Chondrocyte (in vitro differentiated cells): ENCODE measurements around the gene PTPN22. TPM values are rescaled to one million over a fixed set of nuclear protein-coding genes. Genes with fewer than 3 reads are reported as not detected.

Experiments
- DNase-seq: peaks from one replicate; pipeline ENCODE4 v3.0.0; 2021; ENCODE audit warnings: mixed read lengths, low spot score
- H3K27ac Mint-ChIP-seq: one replicate; pipeline ENCODE4 v1.8.0; 2021; ENCODE audit warnings: mild to moderate bottlenecking, moderate library complexity, mixed read lengths; ENCODE audit not compliant: unreplicated experiment
- H3K27me3 Mint-ChIP-seq: 2 replicates; pipeline ENCODE4 v1.8.0; 2021; ENCODE audit warnings: low read depth, mixed read lengths
- H3K36me3 Mint-ChIP-seq: 2 replicates; pipeline ENCODE4 v1.8.0; 2021; ENCODE audit warnings: low read depth, mixed read lengths
- H3K4me1 Mint-ChIP-seq: 2 replicates; pipeline ENCODE4 v1.8.0; 2021; ENCODE audit warnings: low read depth, mild to moderate bottlenecking, mixed read lengths
- H3K4me3 Mint-ChIP-seq: one replicate; pipeline ENCODE4 v1.8.0; 2021; ENCODE audit warnings: mild to moderate bottlenecking, moderate library complexity, mixed read lengths; ENCODE audit not compliant: unreplicated experiment
- H3K9me3 Mint-ChIP-seq: 2 replicates; pipeline ENCODE4 v1.8.0; 2021; ENCODE audit warnings: low read depth, mixed read lengths
- total RNA-seq: library from RNA; stranded (reverse); gene quantifications from 3 replicates; pipeline ENCODE4 v1.2.1, GENCODE V29; 2021
- TF ChIP-seq, protein P1 (sequence below): fragments of 200-600 bp; sonication (generic); IDR thresholded peaks from 2 replicates; pipeline ENCODE4 v1.5.0; 2021; ENCODE audit warnings: antibody characterized with exemption, mild to moderate bottlenecking, moderate library complexity

PTPN22 gene
- total RNA-seq, 1 donor from 2014 or later = not detected

- no peaks in the 10 kb centered on the region for H3K9me3 Mint-ChIP-seq
- DNase-seq = no peak
- H3K4me1 Mint-ChIP-seq = peaks cover 47% of the 10 kb centered on the region
- no peak overlapping the region for H3K27ac Mint-ChIP-seq
- H3K4me3 Mint-ChIP-seq = no peak overlapping the region
- TF ChIP-seq, protein P1, sequence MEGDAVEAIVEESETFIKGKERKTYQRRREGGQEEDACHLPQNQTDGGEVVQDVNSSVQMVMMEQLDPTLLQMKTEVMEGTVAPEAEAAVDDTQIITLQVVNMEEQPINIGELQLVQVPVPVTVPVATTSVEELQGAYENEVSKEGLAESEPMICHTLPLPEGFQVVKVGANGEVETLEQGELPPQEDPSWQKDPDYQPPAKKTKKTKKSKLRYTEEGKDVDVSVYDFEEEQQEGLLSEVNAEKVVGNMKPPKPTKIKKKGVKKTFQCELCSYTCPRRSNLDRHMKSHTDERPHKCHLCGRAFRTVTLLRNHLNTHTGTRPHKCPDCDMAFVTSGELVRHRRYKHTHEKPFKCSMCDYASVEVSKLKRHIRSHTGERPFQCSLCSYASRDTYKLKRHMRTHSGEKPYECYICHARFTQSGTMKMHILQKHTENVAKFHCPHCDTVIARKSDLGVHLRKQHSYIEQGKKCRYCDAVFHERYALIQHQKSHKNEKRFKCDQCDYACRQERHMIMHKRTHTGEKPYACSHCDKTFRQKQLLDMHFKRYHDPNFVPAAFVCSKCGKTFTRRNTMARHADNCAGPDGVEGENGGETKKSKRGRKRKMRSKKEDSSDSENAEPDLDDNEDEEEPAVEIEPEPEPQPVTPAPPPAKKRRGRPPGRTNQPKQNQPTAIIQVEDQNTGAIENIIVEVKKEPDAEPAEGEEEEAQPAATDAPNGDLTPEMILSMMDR = no peak
- H3K27me3 Mint-ChIP-seq = no peaks in the 10 kb centered on the region
- H3K36me3 Mint-ChIP-seq = peaks cover 10% of the 10 kb centered on the region
These were observed 74.0 kb downstream of the PTPN22 start for GRCh38 chr1:113797472-113797871.

- H3K4me3 Mint-ChIP-seq = no peak overlapping the region
These were observed 77.4 kb downstream of the PTPN22 start for GRCh38 chr1:113793878-113794834.

GRCh38 chr1:113792986-113793385 is 78.5 kb downstream of the PTPN22 start:
- Mint-ChIP-seq H3K27me3 (no peaks in the 10 kb centered on the region), H3K4me1 (peaks cover 32% of the 10 kb centered on the region), H3K27ac (no peak overlapping the region), H3K9me3 (no peaks in the 10 kb centered on the region), H3K4me3 (no peak overlapping the region), H3K36me3 (peaks cover 10% of the 10 kb centered on the region)
- no peak for DNase-seq
- TF ChIP-seq, protein P1 = no peak

More at GRCh38 chr1:113793878-113794834, 77.4 kb downstream of the PTPN22 start:
- peaks cover 10% of the 10 kb centered on the region for H3K36me3 Mint-ChIP-seq
- no peak overlapping the region for H3K27ac Mint-ChIP-seq
- H3K27me3 Mint-ChIP-seq = no peaks in the 10 kb centered on the region
- H3K4me1 Mint-ChIP-seq = peaks cover 29% of the 10 kb centered on the region
- DNase-seq = no peak
- TF ChIP-seq, protein P1 = no peak
- H3K9me3 Mint-ChIP-seq = no peaks in the 10 kb centered on the region

DNA sequence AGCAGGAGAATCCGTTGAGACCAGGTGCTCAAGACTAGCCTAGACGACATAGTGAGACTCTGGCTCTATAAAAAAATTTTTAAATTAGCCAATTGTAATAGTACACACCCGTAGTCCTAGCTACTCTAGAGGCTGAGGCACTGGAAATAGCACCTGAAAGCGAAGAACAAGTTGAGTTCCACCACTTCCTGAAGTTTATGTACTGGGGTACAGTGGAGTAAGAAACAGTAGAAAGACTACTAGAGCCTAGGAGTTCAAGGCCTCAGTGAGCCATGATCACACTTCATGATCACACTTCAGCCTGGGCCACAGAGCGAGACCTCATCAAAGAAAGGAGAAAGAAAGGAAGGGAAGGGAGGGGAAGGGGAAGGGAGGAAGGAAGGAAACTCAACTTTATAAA is 79.0 kb downstream of the PTPN22 start:
- Mint-ChIP-seq H3K27ac (no peak overlapping the region), H3K4me1 (peaks cover 32% of the 10 kb centered on the region), H3K36me3 (peaks cover 6% of the 10 kb centered on the region), H3K4me3 (no peak overlapping the region), H3K9me3 (no peaks in the 10 kb centered on the region), H3K27me3 (no peaks in the 10 kb centered on the region)
- TF ChIP-seq, protein P1 = no peak
- no peak for DNase-seq

- H3K27me3 Mint-ChIP-seq = no peaks in the 10 kb centered on the region
- no peak for DNase-seq
- H3K4me3 Mint-ChIP-seq = no peak overlapping the region
- TF ChIP-seq, protein P1 = no peak
- no peaks in the 10 kb centered on the region for H3K9me3 Mint-ChIP-seq
- peak overlapping the region; percentile 76 for H3K27ac Mint-ChIP-seq
- H3K36me3 Mint-ChIP-seq = no peaks in the 10 kb centered on the region
- peaks cover 33% of the 10 kb centered on the region for H3K4me1 Mint-ChIP-seq
These were observed 82.7 kb downstream of the PTPN22 start for GRCh38 chr1:113788802-113789201.
